ENCODE data around the gene EXD3. TPM values are rescaled to one million over a fixed set of nuclear protein-coding genes. Genes with fewer than 3 reads are reported as not detected.

EXD3 gene
- total RNA-seq, 4 donors from 2014 or later = 2.8 to 16.8 (median 9.1) TPM

DNA sequence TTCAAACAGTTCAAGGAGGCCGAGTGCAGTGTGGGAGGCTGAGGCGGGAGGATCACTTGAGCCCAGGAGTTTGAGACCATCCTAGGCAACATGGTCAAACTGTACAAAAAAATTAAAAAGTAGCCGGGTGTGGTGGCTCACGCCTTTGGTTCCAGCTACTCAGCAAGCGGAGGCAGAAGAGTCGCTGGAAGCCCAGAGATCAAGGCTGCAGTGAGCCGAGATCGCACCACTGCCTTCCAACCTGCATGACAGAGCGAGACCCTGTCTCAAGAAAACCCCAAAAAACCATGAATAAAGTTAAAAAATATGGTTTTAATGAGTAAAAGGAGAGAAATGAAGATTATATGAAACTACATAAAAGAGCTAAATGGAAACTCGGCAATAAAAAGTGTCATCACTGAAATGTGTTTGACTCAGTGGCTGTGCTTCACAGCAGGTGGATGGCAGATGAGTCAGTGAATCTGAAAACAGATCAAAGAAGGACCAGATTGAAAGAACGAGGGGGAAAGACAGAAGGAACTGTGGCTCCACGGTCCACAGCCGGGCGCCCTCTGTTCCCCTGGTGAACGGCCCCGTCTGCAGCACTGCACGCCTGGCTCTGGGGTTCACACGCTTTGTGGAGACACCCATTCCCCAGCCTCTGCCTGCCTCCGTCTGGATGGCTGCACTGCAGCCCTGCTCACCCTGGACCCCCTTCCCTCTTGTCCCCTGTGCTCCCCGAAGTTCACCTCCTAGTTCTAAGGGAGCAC, 25.1 kb downstream of the EXD3 start:
- Histone ChIP-seq H3K4me1 (peaks cover 0 to 5% (median 0%) of the 10 kb centered on the region in 3 donors), H3K4me3 (no peak overlapping the region), H3K9me3 (no peaks in the 10 kb centered on the region), H3K36me3 (peaks cover 0 to 26% (median 0%) of the 10 kb centered on the region in 3 donors), H3K27ac (no peak overlapping the region), H3K27me3 (no peaks in the 10 kb centered on the region)
- 85 to 86% methylated on average over 19 of the region's 20 CpGs for WGBS, 2 donors
- no peak for DNase-seq
- TF ChIP-seq, protein P1, sequence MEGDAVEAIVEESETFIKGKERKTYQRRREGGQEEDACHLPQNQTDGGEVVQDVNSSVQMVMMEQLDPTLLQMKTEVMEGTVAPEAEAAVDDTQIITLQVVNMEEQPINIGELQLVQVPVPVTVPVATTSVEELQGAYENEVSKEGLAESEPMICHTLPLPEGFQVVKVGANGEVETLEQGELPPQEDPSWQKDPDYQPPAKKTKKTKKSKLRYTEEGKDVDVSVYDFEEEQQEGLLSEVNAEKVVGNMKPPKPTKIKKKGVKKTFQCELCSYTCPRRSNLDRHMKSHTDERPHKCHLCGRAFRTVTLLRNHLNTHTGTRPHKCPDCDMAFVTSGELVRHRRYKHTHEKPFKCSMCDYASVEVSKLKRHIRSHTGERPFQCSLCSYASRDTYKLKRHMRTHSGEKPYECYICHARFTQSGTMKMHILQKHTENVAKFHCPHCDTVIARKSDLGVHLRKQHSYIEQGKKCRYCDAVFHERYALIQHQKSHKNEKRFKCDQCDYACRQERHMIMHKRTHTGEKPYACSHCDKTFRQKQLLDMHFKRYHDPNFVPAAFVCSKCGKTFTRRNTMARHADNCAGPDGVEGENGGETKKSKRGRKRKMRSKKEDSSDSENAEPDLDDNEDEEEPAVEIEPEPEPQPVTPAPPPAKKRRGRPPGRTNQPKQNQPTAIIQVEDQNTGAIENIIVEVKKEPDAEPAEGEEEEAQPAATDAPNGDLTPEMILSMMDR (IDR thresholded peaks at IDR 0.05) = no peak
- intact Hi-C loops (cut with DNase I) = no loop called here

DNA sequence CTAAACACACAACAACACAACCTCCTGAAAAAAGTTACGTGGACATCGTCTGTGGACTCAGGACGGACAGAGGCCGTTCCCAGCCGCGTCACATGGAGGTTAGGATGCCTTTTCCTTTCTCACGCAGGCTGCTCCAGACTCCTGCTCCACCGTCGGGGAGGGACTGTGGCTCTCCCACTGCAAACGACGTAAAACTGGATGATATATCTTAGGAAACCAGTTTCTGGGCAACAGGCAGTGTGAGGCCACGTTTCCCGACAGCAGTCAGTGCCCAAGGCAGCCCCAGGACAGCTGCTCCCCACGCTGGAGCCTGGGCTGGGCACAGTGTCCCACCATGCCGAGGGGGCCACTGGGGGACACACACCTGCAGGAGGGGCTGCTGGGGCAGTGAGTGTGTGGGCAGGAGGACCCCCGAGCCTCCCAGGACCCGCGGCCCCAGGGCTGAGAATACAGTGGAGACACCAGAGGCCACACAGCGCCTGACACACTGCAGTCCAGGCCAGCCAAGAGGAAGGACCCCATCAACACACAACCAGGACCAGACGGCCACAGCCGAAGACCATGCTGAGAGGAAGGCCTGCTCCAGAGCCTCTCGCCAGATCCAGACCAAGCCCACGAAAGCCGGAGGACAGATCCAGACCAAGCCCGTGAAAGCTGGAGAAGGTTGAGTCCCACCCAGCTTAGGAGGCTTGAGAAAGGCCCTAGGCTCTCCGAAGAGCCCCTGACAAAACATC, 26.2 kb downstream of the EXD3 start:
- intact Hi-C loops (cut with DNase I) = no loop called here
- Histone ChIP-seq H3K27ac (no peak overlapping the region), H3K36me3 (peaks cover 0 to 37% (median 0%) of the 10 kb centered on the region in 3 donors), H3K9me3 (no peaks in the 10 kb centered on the region), H3K4me3 (no peak overlapping the region), H3K4me1 (peaks cover 0 to 5% (median 0%) of the 10 kb centered on the region in 3 donors), H3K27me3 (no peaks in the 10 kb centered on the region)
- no peak for DNase-seq
- TF ChIP-seq, protein P1 (IDR thresholded peaks at IDR 0.05) = no peak
- TF ChIP-seq POLR2A (IDR thresholded peaks at IDR 0.05) = no peak
- 86 to 89% methylated on average over 8 to 12 of the region's 26 CpGs for WGBS, 2 donors

- no peak for DNase-seq
- H3K27ac ChIP-seq = no peak overlapping the region
- TF ChIP-seq, protein P1 (IDR thresholded peaks at IDR 0.05) = no peak
- H3K9me3 ChIP-seq = no peaks in the 10 kb centered on the region
- intact Hi-C loops (cut with DNase I) = no loop called here
- H3K36me3 ChIP-seq = peaks cover 0 to 38% (median 0%) of the 10 kb centered on the region in 3 donors
- H3K4me3 ChIP-seq = no peak overlapping the region
- H3K4me1 ChIP-seq = peaks cover 0 to 5% (median 0%) of the 10 kb centered on the region in 3 donors
- 54 to 87% methylated on average over 4 to 15 of the region's 15 CpGs for WGBS, 2 donors
- no peaks in the 10 kb centered on the region for H3K27me3 ChIP-seq
Observed at GRCh38 chr9:137396227-137396626, 26.7 kb downstream of the EXD3 start.

GRCh38 chr9:137395666-137396010, 27.3 kb downstream of the EXD3 start:
- no peak overlapping the region for H3K4me3 ChIP-seq
- TF ChIP-seq POLR2A (IDR thresholded peaks at IDR 0.05) = no peak
- TF ChIP-seq, protein P1 (IDR thresholded peaks at IDR 0.05) = no peak
- H3K27me3 ChIP-seq = no peaks in the 10 kb centered on the region
- H3K9me3 ChIP-seq = no peaks in the 10 kb centered on the region
- H3K27ac ChIP-seq = no peak overlapping the region
- intact Hi-C loops (cut with DNase I) = no loop called here
- DNase-seq = no peak
- H3K36me3 ChIP-seq = peaks cover 0 to 38% (median 0%) of the 10 kb centered on the region in 3 donors
- H3K4me1 ChIP-seq = peaks cover 0 to 9% (median 0%) of the 10 kb centered on the region in 3 donors
- WGBS, 2 donors = 83 to 92% methylated on average over 8 of the region's 11 CpGs
